Stimulated activated CD8-positive, alpha-beta memory T cell treated with anti-CD3 and anti-CD28 coated beads, Interleukin-12 subunit alpha, Interleukin-12 subunit beta, amount 100 ng/mL, for 24 hours (primary cell): ENCODE results near the gene ANKRD39.

Experiments
- DNase-seq: peaks from one replicate; pipeline ENCODE4 v3.0.0-alpha.2; 2020; ENCODE audit errors: extremely low read depth

Gene ANKRD39

DNA sequence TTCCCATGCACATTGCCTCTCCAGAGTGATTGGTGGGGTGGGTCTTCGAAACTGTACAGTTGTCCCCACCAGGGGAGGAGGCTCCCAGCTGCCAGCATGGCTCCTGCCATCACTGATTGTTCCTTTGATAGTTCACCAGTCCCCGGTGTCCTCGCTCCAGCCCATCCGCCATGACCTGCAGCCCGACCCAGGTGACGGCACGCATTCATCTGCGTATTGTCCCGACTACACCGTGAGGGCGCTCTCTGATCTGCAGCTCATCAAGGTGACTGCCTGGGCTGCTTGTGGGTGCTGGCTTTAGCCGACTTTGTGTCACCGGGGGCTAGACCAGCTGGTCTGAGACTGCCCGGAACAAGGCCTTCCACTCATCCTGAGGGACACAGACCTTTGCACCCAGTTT is 29.4 kb downstream of the ANKRD39 start:
- DNase-seq, result no peak

DNA sequence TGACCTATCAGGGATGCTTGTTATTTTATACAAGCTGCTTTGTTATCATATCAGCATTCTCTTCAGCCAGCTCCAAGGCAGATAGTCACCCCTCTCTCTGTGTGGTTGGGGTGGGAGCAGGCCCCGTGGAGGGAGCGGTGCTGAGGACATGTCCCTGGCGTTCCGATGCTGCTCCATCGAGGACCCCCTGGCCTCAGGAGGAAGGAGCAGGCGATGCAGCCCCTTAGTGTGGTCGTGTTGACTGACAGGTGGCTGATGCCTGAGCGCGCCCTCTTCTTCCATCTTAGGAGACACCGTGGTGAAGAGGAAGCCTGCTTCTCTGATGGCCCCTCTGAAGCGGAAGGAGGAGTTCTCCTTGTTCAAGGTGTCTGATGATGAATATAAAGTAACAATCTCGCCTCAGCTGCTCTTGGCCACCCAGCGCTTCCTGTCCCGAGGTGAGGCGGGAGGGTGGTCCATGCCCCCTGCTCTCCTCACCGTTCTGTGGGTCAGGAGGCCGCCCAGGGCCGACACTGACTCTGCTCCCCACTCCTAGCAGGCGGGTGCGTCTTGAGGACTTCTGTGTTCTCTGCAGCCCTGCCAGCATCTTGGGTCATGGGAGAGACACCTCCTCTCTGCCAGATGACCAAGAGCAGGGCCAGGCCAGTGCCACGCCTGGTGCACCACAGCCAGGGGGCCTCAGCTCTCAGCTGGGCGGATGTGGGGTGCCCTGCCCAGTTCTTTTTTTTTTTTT is 31.1 kb downstream of the ANKRD39 start:
- DNase-seq, result no peak

DNA sequence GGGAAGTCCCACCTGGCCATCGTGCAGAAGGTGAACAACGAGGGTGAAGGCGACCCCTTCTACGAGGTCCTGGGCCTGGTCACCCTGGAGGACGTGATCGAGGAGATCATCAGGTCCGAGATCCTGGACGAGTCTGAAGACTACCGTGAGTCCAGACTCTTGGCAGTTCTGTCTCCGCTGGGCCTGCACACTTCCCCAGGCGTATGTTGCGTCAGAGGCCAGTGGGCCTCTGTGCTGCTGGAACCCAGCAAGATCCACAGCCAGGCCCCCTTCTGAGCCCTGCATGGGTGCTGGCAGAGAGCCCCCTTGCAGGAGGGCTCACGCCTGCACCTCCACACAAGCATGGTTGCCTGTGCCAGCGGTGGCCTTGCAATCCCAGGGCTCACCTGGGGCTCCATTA is 32.8 kb downstream of the ANKRD39 start:
- no peak for DNase-seq

DNA sequence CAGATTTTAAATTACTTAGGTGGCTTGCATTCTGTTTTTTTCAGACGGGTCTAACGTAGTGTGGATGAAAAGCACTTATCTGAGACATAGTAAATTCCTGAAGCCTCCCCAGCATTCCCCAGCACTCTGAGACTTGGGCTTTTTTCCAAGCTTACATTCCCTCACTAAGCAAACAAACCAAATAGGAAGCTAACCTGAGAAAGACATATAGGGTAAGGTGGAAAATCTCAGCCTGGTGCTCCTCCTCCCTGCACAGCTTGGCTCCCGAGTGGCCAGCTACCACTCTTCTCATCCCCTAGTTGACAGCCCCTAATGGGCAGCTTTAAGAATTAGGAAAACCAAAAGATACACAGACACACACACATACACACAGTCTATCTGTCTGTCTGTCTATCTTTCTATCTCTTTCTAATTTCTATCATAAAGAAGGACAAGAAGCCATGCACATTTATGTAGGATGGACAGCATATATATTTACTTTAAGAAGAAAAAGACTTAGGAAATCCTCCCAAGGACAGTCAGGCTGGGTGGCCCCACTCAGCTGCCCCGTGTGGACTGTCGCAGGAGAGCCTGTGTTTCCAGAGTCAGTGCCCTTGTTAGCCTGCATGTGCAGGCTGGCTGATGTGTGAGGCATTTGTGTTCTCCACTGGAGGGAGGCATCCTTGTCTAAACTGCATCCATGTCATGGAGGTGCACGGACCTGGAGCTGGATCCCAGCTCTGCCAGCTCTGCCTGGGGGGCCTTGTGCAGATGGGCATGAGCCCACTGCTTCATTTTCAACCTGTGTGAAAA is 33.5 kb downstream of the ANKRD39 start:
- no peak for DNase-seq

DNA sequence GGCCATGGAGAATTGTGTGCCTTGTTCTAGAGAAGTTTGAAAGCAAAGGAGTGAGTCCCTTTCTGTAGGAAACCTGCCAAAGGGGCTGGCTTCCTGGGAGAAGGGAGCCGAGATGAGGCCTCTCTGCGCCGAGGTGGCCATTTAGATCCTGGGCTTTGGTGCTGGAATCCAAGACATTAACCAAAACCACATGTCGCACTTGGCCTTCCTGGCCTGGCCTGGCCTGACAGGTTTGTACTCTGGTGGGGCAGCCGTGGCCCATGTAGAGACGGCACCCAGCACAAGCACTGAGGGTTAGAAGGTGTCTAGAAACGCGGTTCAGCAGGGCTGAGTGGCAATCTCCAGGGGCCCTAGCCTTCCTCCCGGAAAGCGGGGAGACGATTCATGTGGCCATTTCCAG is 34.6 kb downstream of the ANKRD39 start:
- no peak for DNase-seq

DNA sequence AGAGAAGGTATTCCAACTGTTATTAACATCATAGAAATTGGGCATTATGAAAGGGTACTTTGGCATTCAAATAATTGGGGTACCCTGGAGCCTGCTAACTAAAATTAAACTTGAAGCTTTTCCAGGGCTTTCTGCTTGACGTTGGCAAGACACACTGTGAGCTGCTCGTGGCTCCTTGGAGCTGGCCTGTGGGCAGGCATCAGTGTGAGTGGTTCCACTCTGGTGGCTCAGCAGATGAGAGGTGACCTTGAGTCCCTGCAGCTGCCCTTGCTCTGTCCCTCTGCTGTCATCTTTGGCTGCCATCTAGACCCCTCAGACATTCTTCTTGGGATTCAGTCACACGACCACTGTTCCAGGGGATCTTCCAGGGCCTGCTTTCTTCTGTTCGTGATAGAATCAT is 35.0 kb downstream of the ANKRD39 start:
- no peak for DNase-seq

DNA sequence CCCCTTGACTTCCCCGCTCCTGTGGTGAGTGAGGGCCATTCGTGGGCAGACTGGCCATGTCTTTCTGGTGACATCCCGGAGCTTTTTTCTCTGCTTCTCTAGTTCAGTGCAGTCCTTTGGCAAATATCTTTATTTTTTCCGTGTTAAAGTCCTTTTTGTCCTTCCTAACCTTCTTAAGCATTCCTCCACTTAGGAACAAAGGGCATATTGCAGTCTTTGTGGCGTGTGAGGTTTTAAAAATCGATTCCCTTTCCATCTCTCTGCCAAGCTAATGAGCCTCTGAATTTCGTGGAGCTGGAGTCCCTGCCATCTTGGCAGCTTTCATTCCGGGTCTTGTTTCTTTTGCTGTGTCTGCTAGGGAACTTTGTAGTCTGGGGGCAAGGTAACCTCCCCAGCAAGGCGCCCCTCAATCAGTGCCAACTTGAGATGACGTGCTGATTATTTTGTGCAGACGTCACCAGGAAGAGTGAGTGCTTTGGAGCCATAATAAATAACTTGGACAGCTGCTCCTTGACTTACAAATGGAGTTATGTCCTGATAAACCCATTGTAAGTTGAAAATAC is 36.6 kb downstream of the ANKRD39 start:
- no peak for DNase-seq

DNA sequence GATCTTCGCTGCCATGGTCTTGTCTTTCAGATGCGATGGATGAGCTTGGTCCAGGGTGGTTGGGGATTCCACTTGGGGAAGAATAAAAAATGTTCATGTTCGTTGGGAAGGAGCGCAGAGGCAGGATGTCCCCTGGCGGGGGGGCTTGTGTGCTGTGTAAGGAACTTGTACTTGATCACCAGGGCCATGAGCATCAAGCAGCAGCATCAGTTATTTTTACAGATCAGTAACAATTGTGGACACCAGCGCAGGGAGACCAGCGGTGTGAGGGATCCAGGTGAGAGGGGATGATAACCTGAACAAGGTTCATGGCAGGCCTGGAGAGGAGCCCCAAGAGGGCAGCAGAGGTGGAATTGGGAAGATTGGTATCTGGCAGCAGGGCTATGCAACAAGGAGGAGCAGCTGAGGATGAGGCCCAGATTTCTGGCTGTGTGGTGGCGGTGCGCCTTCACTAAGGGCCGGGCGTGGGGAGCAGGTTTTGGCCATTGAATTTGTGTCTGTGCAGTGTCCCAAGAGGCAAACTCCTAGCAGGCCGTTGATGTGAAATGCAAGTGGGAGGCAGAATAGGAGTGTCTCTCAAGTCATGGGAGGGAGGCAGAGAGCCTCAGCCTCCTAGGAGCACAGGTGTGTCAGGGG is 37.8 kb downstream of the ANKRD39 start:
- no peak for DNase-seq

DNA sequence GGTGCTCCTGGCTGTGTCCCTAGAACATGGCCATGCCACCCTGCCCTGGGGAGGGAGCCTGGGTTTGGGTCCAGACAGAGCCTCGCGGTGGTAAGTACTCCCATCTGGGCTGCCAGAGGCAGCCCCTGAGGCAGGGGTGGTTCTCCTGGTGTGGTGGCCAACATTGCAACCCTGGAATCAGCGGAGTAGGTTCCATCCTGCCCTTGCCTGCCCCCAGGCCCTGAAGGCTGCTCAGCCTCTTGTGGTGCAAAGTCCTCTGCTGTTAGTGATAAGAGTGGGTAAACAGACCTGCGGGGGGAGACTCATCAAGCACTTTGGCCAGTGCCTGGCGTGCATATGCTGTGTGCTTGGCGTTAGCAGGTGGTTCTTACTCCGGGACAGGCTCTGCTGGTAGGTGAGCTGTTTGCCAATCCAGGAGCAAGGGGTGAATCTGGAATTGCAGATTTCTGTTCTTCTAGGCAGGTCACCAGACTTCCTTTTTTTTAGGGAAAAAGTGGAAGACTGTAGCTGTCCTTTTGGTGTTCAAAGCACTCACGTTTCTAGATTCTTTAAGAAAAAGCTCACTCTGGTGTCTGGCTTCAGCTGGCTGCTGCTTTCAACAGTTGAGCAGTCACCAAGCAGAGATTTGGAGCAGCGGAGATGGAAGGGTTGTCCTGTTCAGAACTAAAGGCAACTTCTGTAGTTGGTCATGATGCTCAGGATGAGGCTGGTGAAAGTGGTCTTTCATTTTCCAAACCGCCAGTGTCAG is 38.5 kb downstream of the ANKRD39 start:
- no peak for DNase-seq

DNA sequence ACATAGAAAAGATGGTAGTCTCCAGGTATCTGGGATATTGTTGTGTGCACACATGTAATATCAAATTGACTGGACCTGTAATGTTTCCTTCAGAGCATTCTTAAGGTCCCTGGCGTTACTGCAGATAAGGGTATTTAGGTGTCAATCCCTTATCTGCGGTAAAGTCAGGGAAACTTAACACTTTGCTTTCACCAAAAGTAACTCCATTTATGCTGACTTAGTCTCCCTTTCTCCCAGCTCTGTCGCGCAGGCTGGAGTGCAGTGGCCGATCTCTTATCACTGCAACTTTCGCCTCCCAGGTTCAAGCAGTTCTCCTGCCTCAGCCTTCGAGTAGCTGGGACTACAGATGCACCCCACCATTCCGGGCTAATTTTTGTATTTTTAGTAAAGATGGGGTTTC is 39.9 kb downstream of the ANKRD39 start:
- no peak for DNase-seq

DNA sequence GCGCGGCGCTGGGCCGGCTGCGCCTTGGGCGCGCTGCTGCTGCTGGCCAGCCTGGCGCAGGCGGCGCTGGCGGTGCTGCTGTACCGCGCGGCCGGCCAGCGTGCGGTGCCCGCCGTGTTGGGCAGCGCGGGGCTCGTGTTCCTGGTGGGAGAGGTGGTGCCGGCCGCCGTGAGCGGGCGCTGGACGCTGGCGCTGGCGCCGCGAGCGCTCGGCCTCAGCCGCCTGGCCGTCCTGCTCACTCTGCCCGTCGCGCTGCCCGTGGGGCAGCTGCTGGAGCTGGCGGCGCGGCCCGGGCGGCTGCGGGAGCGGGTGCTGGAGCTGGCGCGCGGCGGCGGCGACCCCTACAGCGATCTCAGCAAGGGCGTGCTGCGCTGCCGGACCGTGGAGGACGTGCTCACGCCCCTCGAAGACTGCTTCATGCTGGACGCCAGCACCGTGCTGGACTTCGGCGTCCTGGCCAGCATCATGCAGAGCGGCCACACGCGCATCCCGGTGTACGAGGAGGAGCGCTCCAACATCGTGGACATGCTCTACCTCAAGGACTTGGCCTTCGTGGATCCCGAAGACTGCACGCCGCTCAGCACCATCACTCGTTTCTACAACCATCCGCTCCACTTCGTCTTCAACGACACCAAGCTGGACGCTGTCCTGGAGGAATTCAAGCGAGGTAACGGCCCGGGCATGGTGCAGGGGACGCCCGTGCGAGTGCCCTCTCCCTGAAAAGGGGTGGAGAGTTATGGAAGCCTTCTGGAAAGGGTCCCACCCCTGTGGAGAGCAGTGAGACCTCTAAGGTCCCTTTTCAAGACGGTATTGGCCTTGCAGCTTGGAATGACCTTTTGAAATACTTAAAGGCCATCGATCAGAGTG is 40.7 kb downstream of the ANKRD39 start:
- DNase-seq, result no peak

DNA sequence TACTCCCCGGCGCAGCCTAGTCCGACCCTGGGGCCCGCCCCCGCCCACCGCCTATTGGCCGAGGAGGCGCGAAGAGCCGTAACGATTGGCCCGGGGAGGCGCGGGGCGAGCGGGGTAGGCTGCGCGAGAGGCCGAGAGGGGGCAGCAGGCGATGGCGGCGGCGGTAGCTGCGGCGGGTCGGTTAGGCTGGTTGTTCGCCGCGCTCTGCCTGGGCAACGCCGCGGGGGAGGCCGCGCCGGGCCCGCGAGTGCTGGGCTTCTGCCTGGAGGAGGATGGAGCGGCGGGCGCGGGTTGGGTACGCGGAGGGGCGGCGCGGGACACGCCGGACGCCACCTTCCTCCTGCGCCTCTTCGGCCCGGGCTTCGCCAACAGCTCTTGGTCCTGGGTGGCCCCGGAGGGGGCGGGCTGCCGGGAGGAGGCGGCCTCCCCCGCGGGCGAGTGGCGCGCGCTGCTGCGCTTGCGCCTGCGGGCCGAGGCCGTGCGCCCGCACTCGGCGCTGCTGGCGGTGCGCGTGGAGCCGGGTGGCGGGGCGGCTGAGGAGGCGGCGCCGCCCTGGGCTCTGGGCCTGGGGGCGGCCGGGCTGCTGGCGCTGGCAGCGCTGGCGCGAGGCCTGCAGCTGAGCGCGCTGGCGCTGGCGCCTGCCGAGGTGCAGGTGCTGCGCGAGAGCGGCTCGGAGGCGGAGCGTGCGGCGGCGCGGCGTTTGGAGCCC is 41.5 kb downstream of the ANKRD39 start, which contains the start of gene CNNM3:
Gene CNNM3, plus strand, starts transcription at position 142 of the 709 bp plus-strand sequence. Its CDS starts 10 bp downstream, at position 152.
- DNase-seq, result peak; percentile 92

DNA sequence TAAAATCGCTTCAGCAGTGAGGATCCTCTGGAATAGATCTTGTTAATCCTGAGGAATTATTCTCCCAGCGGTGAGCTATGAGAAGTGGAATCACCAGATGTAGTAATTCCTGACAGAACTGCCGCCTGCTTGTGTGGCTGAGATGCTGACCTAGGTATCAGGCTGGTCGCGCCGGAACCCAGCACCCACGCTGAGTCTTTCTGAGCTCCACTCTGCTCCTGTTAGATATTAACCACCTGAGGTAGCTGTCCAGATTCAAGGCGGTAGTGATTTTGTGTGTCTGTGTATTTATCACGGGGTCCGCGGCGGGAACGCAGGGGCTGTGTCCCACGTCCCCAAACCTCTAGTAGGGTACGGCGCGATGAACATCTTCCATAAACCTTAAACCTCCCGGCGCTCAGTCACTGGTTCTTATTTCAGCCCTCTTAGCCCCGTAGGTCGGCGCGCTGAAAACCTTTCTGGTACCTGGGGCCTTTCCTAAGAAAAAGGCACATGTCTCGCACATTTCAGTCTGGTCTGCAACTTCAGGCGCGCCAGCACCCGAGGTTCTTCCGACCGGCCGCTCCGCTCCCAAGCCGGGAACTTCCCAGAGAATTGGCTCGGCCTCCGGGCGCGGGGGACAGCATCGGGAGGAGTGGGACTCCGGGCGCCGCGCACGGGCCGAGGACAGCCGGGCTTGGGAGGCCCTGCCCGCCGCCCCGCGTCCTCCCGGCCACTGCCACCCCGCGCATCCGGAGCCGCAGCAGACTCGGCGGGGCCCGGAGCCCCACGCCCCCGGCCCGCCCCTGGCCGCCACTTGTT is 42.3 kb downstream of the ANKRD39 start:
- no peak for DNase-seq

DNA sequence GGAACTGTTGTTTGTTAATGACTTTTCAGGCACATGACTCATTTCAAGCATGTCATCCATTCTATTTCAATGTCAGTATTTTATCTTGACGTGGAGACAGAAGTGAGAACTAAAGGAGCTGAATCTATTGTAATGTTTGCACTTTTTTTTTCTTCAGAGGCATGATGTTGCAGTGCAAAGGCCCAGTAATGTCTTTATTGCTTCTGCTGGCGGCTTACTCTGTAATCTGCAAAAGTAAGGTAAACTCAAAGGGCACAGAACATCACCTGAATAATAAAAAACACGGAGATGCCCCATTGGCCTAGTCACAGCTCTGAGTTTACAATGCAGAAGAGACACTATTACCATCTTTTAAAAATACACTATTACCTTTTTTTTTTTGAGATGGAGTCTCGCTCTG is 44.2 kb downstream of the ANKRD39 start:
- no peak for DNase-seq

DNA sequence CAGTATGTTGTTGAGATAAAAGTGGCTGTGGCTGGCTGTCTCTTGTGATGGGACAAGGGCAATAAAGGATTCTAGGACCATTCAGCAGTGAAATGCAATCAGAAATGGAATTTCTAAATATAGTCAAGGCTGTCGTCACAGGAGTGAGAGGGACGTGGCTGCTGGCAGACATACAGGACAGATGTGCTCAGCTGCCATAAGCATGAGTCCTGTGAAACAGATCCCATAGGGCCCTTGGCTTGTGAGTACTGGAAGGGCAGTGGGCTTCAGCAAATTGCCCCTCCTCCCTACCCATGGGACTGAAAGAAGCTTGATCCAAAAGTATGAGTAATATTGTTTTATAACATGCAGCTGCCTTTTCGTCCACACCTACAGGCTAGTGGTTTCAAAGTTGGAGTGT is 45.9 kb downstream of the ANKRD39 start:
- DNase-seq, result no peak

DNA sequence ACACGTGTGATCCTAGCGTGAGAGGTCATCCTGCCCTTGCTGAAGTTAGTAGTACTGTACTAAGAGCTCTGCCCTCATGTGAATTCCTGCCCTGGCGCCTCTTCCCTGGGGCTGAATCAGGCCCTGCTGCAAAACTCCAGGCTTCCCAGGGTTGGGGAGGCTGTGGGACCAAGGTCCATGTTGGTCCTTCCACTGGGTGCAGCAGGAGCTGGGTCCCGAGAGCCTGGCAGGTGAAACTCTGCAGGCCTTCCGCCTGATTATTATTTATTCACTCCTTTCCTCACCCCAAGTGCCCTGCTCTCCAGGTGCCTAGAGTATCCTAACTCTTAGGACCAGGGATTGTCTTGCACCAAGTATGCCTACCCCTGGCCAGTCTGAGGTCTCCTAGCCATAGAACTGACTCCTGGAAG is 47.0 kb downstream of the ANKRD39 start:
- no peak for DNase-seq

DNA sequence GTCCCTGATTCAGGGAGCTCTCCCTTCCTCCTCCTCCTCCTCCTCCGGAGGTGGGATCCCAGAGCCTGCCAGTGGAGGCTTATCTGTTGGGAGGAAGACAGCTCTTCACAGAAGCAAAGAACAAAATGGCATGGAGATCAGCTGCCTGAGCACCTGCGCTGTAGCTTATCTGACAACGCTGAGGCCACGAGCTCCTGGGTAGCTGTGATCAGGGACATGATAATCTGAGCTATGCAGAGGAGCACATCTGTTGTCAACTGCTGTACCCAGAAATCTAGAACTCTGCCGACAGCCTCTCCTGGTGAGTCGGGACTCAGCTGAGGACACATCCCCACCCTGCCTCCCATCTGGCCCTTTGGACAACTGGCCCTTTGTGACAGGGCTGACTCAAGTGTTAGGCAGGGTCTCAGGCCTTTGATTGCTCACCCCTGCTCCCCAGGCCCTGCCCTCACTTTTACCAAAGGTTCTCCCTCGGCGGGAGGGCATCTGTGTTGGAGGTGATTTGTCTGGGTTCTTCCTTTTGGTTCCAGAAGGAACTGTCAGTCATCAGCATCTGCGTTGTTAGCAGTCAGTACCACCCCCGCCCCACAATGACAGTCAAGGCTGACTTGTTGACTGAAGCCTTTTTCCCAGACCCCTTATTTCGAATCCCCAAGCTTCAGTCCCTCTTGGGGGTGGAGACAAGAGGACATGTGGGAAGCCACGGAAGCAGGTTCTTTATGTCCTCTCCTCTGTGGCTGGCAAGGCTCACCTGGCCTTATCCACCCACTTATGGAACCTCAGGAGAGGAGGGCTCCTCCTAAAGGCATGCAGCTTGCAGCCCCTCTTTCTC is 47.6 kb downstream of the ANKRD39 start:
- DNase-seq, result no peak

DNA sequence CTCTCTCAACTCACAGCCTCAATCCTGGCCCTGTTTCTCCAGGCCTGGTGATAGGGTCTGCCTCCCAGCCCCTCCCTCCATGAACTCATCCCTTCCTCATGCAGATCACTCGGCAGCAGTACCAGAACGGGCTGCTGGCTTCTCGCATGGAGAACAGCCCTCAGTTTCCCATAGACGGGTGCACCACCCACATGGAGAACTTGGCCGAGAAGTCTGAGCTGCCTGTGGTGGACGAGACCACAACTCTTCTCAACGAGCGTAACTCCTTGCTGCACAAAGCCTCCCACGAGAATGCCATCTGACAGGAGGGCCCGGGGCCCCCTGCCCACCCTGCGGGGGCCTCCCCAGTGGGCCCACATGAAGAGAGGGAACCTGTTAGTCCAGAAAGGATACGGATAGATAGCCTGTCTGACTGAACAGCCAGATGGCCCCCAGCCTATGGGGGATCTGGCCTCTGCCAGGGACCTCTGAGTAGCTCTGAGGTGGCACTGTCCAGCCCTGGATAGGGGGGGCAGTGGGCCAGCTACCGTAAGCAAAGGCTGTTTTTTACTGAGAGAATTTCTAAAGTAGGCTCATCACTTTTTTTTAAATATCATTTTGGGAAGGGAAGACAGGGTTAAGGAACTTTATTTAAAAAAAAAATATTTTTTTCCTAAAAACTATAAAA is 48.5 kb downstream of the ANKRD39 start:
- no peak for DNase-seq
